Retina (tissue), 1 donor: ENCODE measurements around the gene ADSS2.

Source experiments
- DNase-seq: peaks from one replicate; pipeline ENCODE4 v3.0.0-alpha.2; 2016

The ADSS2 gene

GRCh38 chr1:244445320-244446181 lies 6.2 kb downstream of the ADSS2 start:
- DNase-seq: no peak

DNA sequence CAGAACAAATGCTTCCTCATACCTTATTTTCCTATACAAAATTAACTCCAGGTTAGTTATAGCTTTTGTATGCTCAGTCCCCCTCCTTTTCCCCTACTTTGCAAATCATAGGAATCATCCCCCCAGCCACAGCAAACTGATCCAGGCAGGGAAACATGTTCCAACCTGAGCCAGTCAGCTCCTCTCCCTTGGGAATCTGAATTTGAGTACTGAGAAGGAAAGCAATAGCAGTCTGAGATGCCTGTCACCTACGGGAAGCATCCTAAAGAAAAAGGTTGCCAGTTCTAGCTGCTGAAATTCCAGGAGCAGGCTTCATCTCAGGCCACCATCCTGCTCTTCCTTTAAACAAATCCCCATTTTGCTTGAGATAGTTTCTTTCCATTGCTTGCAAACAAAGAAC lies 6.9 kb downstream of the ADSS2 start:
- DNase-seq: no peak

- DNase-seq: no peak
Observed at GRCh38 chr1:244442850-244443249, 8.9 kb downstream of the ADSS2 start.

DNA sequence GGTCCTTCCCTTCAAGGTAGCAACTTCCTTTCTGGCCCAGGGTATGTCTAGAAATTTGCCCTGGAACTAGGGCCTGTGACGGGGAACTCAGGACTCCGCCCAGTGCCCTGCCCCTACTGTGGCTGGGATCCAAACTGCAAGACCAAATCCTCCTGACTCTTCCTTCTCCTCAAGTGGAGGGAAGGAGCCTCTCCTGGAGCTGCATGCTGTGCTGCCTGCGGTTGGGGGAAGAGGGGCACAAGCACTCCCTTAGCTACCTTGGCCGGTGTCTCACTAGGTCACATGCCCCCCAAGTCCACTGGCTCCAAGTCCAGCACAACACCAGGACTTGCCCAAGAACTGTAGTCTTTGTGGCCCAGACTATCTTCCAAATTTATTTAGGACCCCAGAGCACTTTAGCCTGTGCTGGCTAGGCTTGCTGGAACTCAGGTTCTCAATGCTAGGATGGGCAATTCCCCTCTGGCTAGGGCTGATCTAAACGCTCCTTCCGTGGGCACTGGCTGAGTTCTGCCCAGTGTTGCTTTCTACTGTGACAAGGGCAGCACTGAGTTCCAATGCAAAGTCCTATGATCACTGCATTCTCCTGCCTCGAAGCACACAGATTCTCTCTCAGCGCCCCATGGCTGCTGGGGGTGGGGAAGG lies 12.2 kb downstream of the ADSS2 start:
- DNase-seq: no peak

DNA sequence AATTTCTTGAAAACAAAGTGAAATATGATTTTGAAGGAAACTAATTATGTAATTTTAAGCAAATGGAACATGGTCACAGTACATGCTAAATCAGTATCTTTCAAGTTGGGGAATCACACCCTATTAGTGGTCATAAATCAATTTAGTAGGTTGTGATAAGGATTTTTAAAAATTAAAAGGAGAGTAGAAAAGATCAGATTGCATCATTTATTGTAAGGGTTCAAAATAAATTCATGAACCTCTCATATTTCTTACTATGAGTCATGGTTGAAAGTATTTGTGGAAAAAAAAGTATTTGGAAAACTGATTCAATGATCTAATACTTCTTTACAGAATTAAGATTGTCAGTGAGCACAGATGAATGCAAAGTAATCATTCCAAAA lies 14.6 kb downstream of the ADSS2 start:
- no peak for DNase-seq

DNA sequence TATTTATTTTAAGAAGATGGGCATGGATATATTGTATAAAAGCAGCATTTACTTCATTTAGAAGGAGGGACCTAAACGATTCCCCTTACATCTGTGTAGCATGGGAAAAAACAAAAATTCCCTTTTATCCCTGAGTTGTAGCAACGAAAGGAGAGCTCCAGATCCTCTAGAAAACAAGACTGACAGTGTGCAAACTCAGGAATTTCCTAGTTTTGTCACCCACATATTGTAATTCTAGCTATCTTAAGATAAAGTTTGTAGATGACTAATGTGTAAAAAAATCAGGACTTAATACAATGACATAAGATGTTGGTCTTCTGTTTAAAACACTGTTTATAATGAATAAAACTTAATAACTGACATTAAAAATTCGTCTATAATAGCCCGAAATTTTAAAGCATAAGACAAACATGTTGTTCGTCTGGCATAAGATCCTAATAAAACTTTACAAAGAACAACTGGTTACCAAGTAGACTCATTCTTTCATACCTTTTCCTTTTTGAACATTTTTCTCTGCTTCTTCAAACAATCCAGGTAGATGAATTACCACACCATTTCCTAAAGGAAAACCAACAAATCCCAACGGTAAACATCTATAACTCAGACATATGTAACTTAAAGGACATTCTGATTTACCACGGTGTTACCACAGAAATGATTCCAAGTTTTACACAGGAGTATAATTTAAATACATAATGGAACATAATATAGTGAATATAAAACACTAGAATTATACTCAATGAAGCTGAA lies 15.2 kb downstream of the ADSS2 start:
- DNase-seq: no peak

GRCh38 chr1:244435562-244436205 lies 16.0 kb downstream of the ADSS2 start:
- DNase-seq: no peak

GRCh38 chr1:244431166-244431565 lies 20.5 kb downstream of the ADSS2 start:
- no peak for DNase-seq

- DNase-seq: no peak
Observed at GRCh38 chr1:244429818-244430217, 21.9 kb downstream of the ADSS2 start.

- no peak for DNase-seq
Observed at GRCh38 chr1:244427647-244428046, 24.1 kb downstream of the ADSS2 start.

GRCh38 chr1:244424649-244425334 lies 26.9 kb downstream of the ADSS2 start:
- no peak for DNase-seq

DNA sequence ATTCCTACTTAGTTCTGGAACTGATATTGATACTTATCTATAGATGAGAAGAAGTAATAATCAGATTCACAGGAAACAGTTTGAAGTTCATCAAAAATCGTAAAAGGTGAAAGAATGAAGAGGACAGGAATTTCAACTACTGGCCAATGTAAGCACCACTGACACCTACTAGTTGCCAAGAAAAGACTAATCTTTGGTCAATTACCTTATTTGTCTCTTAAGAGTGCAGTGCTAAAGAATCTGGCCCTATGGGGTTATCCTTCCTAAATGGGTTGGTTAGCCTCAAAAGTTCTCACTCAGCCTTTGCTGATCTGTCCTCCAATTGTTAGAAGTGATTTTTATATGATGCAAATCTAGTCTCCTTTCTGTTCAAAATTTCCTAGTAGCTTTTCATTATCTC lies 29.5 kb downstream of the ADSS2 start:
- DNase-seq: no peak

DNA sequence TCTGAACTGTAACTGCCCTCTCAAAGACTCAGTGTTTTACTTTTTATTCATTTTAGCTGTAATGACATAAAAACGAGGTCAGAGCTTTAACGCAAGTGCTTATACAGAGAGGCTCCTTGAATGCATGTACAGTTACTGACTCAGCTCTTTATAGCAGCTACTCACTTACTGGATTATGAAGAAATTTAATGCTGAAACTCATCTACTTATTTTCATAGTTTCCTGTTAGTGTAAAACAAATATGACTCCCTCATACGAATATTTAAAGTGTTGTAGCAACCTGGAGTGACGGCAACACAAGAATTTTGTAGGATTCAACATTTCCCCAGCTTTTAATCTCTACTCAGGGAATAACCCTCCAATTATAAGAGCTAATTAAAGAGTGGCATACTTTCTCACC lies 32.7 kb downstream of the ADSS2 start:
- no peak for DNase-seq

GRCh38 chr1:244414543-244414942 lies 37.2 kb downstream of the ADSS2 start:
- no peak for DNase-seq

DNA sequence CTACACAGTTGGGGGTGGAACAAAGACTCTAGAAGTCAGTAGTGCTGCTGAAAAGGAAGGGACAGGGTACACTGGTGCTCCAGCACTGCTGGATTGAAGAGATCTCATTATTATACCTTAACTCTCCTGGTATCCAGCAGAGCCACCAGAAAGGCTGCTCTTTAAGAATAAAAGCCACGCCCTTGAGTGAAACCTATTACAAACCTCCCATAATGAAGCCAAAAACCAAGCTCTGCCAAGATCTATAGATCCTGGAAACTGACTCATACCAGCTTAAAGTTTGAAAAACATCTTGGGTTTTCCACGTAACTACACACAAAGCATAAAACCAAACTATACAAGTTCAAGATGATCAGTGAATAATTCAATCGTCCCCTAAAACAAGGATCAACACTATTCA lies 38.0 kb downstream of the ADSS2 start:
- no peak for DNase-seq

- DNase-seq: no peak
Observed at GRCh38 chr1:244412176-244412575, 39.5 kb downstream of the ADSS2 start.

GRCh38 chr1:244409701-244410100 lies 42.0 kb downstream of the ADSS2 start:
- DNase-seq: no peak

GRCh38 chr1:244406337-244406736 lies 45.4 kb downstream of the ADSS2 start:
- no peak for DNase-seq

DNA sequence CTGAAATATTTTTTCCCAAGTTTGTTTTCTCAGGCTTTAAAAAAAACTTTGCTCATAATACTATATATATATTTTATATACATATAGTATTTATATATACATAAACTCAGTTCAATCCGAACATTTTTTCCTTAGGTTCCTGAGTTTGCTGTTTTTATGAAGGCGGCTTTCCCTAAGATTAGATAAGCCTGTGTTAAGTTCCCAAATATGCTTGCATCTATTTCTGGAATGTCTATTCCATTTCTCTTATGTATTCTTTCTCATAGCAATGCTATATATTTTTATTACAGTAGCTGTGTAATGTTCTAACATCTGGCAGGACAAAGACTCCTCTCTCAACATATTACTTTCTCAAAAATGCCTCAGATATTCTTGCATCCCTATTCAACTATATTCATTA lies 45.9 kb downstream of the ADSS2 start:
- no peak for DNase-seq

DNA sequence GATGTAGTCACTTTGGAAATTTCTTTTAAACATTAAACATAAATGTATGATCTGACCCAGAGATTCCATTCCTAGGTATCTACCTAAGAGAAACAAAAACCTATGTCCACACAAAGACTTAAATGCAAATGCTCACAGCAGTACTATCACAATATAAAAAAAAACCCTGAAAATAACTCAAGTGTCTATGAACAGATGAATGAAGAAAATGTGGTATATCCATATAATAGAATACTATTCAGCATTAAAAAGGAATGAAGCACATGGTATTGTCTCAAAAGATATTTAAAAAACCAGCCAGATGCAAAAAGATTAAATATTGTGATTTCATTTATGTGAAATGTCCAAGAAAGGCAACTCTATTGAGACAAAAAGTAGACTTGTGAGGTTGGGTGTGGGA lies 48.3 kb downstream of the ADSS2 start:
- DNase-seq: no peak

- DNase-seq: no peak
Observed at GRCh38 chr1:244400974-244401373, 50.7 kb downstream of the ADSS2 start.

DNA sequence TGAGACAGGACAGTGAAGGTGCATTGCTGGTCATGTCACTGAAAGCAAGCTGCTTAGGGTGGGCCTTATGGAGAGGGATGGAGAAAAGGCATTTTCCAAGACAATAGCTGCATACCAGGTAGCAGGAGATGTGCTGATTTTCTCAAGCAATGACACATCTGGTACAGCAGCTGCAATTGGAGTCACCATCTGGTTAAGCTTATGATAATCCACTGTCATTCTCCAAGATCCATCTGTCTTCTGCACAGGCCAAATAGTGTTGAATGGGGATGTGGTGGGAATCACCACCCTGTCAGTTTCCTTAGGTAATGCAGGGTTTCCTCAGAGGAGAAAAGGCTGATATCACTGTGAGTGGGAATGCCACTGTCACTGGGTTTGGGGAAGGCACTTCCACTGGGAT lies 54.6 kb downstream of the ADSS2 start:
- DNase-seq: no peak

- no peak for DNase-seq
Observed at GRCh38 chr1:244395965-244396364, 55.7 kb downstream of the ADSS2 start.
